Erythroblast (primary cell): ENCODE measurements around the gene MRPL27.

ENCODE experiments used
- GATA1 ChIP-seq: IDR thresholded peaks from 2 replicates; pipeline ENCODE4 v1.6.1; 2011; ENCODE audit warnings: low read depth, mild to moderate bottlenecking, control low read depth, low read length, moderate library complexity
- POLR2A ChIP-seq: IDR thresholded peaks from 2 replicates; pipeline ENCODE4 v1.6.1; 2011; ENCODE audit warnings: mild to moderate bottlenecking, low read length

DNA sequence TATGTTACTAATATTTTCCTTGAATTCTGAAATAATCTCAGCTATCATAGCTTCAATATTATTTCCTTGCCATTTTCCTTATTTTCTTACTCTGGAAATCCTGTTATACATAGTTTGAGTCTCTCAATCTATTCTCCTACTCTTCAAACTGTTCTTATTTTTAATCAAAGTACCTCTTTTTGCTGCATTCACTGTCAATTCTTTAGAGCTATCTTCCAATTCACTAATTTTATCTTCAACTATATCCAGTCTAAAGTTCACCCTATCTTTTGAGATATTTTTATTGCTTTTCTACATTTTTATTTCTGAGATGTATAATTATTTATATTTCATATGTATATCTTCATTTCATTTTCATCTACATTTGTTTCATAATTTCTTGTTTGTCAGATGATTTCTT lies 34.3 kb downstream of the MRPL27 start:
- TF ChIP-seq POLR2A: no peak
- no peak for TF ChIP-seq GATA1
